C4-2B (cell line): ENCODE data around the gene TTC23.

Source experiments
- CTCF ChIP-seq: fragments of 450-650 bp; conservative IDR thresholded peaks from 2 replicates; pipeline ENCODE4 v1.5.1; 2017; ENCODE audit warnings: mild to moderate bottlenecking
- ZFX ChIP-seq: fragments of 450-650 bp; IDR thresholded peaks from 2 replicates; pipeline ENCODE4 v1.6.1; 2017

- TF ChIP-seq CTCF (no peak), ZFX (no peak)
Measured at GRCh38 chr15:99249270-99249841, at the start of gene TTC23.
